ENCODE results near the gene THTPA.

Gene THTPA

DNA sequence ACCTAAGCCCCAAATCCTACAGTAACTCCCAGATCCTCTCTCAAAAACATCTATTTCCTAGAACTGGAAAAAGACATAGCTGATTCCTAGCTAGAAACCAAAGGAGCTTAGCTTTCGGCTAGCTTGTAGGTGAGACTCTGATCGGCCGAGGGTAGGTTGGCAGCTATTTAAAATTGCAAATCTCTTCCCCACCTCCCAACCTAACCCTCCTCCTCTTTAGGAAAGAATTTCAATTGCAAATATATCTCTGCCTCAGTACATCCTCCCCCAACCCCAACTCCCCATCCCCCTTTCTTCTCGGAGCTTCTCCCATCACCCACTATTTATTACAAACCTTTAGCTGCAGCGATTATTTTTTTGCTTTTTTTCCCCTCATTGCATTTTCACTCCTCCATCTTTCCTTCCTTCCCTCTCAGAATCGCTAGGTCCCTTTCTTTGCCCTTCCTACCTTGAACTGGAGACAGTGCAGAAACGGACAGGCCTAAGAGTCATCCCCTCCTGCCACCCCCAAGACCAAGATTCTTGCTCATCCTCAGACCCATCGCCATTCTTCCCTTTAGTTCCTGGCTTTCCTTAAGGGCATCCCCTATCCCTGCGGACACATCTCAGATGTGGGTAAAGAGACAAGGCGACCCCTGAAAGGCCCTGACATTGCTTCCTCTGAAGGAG, 17.9 kb upstream of the THTPA start:
- TF ChIP-seq FOXP2 (optimal IDR thresholded peaks at IDR 0.05; ENCODE audit: borderline replicate concordance, extremely low read depth, extremely low read length, insufficient read depth), result no peak
- TF ChIP-seq TAF1 (IDR thresholded peaks at IDR 0.05; ENCODE audit: borderline replicate concordance, insufficient read depth, low read length), result no peak
- no peak for TF ChIP-seq SIN3A (IDR thresholded peaks at IDR 0.05; ENCODE audit: borderline replicate concordance, insufficient read depth, low read length)
- TF ChIP-seq, protein P1, sequence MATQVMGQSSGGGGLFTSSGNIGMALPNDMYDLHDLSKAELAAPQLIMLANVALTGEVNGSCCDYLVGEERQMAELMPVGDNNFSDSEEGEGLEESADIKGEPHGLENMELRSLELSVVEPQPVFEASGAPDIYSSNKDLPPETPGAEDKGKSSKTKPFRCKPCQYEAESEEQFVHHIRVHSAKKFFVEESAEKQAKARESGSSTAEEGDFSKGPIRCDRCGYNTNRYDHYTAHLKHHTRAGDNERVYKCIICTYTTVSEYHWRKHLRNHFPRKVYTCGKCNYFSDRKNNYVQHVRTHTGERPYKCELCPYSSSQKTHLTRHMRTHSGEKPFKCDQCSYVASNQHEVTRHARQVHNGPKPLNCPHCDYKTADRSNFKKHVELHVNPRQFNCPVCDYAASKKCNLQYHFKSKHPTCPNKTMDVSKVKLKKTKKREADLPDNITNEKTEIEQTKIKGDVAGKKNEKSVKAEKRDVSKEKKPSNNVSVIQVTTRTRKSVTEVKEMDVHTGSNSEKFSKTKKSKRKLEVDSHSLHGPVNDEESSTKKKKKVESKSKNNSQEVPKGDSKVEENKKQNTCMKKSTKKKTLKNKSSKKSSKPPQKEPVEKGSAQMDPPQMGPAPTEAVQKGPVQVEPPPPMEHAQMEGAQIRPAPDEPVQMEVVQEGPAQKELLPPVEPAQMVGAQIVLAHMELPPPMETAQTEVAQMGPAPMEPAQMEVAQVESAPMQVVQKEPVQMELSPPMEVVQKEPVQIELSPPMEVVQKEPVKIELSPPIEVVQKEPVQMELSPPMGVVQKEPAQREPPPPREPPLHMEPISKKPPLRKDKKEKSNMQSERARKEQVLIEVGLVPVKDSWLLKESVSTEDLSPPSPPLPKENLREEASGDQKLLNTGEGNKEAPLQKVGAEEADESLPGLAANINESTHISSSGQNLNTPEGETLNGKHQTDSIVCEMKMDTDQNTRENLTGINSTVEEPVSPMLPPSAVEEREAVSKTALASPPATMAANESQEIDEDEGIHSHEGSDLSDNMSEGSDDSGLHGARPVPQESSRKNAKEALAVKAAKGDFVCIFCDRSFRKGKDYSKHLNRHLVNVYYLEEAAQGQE (IDR thresholded peaks at IDR 0.05; ENCODE audit: insufficient read depth in 1 of 2, low read depth in 2 of 2, low read length in 2 of 2), result no peak
- TF ChIP-seq POLR2AphosphoS5 (IDR thresholded peaks at IDR 0.05; ENCODE audit: low read depth, low read length), result no peak

DNA sequence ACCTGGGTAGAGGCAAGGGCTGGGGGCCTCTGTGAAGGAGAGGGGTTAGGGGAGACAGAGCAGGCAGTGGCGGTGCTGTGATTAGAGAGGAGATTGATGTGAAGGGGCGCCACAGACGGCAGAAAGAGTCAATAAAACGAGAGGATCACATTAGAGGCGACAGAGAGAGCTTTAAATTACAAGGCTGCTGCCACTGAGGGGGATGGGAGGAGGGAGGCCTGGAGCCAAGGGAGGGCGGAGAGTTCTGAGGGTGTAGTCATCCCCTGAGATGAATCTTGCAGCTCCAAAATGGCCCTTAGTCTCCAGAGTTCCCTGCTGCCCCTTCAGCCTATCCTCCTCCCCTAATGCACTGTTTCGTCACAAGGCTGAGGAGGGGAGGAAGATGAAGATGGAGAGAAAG, 17.3 kb upstream of the THTPA start:
- TF ChIP-seq, protein P1 (IDR thresholded peaks at IDR 0.05; ENCODE audit: insufficient read depth in 1 of 2, low read depth in 2 of 2, low read length in 2 of 2), result no peak
- no peak for TF ChIP-seq FOXP2 (optimal IDR thresholded peaks at IDR 0.05; ENCODE audit: borderline replicate concordance, extremely low read depth, extremely low read length, insufficient read depth)
- no peak for TF ChIP-seq POLR2AphosphoS5 (IDR thresholded peaks at IDR 0.05; ENCODE audit: low read depth, low read length)
- TF ChIP-seq TAF1 (IDR thresholded peaks at IDR 0.05; ENCODE audit: borderline replicate concordance, insufficient read depth, low read length), result no peak
- no peak for TF ChIP-seq SIN3A (IDR thresholded peaks at IDR 0.05; ENCODE audit: borderline replicate concordance, insufficient read depth, low read length)

DNA sequence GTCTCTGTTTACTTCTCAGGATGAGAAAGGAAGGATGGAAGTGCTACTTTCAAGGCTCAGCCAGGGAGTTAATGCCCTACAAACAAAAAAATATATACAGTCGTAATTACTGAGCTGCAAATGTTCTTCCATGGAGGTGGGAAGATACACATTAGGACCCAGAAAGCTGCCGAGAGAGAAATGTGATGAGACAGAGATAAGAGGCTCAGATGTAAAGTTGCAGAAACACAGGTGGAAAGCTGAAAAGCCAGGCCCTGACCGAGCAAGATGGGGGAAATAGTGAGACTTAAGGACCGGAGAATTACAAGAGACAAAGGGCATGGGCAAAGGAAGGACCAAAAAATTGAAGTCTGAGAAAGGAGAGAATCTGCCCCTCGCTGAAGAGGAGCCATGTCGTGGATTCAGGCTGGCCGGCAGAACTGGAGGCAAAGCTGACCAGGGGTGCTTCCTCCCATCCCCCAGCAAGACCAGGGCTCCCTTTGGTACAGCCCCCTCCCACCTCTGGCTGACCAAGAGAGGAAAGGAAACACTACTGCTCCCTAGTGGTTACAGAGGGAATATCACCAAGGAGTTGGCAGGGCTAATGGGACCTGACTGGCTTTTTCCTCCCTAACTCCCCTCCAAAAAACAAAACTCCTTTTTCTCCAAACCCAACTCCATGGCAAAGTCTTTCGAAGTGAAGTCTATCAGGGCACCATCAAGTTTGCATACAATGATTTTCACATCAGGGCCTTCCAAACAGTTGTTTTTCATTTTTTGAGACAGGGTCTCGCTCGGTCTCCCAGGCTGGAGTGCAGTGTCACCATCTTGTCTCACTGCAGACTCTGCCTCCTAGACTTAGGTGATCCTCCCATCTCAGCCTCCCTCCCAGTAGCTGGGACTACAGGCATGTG, 16.6 kb upstream of the THTPA start:
- TF ChIP-seq SIN3A (IDR thresholded peaks at IDR 0.05; ENCODE audit: borderline replicate concordance, insufficient read depth, low read length) (no peak), TAF1 (IDR thresholded peaks at IDR 0.05; ENCODE audit: borderline replicate concordance, insufficient read depth, low read length) (no peak), POLR2AphosphoS5 (IDR thresholded peaks at IDR 0.05; ENCODE audit: low read depth, low read length) (no peak), FOXP2 (optimal IDR thresholded peaks at IDR 0.05; ENCODE audit: borderline replicate concordance, extremely low read depth, extremely low read length, insufficient read depth) (no peak)
- TF ChIP-seq, protein P1 (IDR thresholded peaks at IDR 0.05; ENCODE audit: insufficient read depth in 1 of 2, low read depth in 2 of 2, low read length in 2 of 2), result no peak

DNA sequence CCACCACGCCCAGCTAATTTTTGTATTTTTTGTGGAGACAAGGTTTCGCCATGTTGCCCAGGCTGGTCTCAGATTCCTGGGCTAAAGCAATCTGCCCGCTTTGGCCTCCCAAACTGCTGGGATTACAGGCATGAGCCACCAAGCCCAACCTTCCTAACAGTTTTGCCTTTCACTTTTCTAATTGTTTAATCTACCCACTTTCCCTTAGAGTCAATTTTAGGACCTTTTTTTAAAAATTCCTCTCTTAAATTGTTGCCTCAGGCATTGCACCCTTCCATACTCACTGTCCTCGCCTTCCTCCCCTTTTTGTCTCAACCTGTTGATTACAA, 16.0 kb upstream of the THTPA start:
- TF ChIP-seq, protein P1 (IDR thresholded peaks at IDR 0.05; ENCODE audit: insufficient read depth in 1 of 2, low read depth in 2 of 2, low read length in 2 of 2), result no peak
- TF ChIP-seq SIN3A (IDR thresholded peaks at IDR 0.05; ENCODE audit: borderline replicate concordance, insufficient read depth, low read length) (no peak), FOXP2 (optimal IDR thresholded peaks at IDR 0.05; ENCODE audit: borderline replicate concordance, extremely low read depth, extremely low read length, insufficient read depth) (no peak), TAF1 (IDR thresholded peaks at IDR 0.05; ENCODE audit: borderline replicate concordance, insufficient read depth, low read length) (no peak), POLR2AphosphoS5 (IDR thresholded peaks at IDR 0.05; ENCODE audit: low read depth, low read length) (no peak)

Data from PFSK-1 (cell line).